HFF-Myc (cell line): ENCODE results near the gene TMPRSS3.

Experiments
- DNase-seq: peaks from one replicate; pipeline ENCODE4 v3.0.0-alpha.2; 2011; ENCODE audit warnings: low read depth; ENCODE audit errors: extremely low read depth
- H3K4me3 ChIP-seq: replicated peaks from 2 replicates; pipeline ENCODE4 v1.5.1; 2011; ENCODE audit warnings: low read depth, mild to moderate bottlenecking, control low read depth, low read length
- TF ChIP-seq, protein P1 (sequence below): IDR thresholded peaks from 2 replicates; pipeline ENCODE4 v1.5.1; 2012; ENCODE audit warnings: mild to moderate bottlenecking, low read depth, low read length, control low read depth; ENCODE audit errors: missing control alignments

The TMPRSS3 gene

GRCh38 chr21:42357307-42357706 lies 38.5 kb downstream of the TMPRSS3 start:
- H3K4me3 ChIP-seq: no peak overlapping the region
- DNase-seq: no peak
- TF ChIP-seq, protein P1, sequence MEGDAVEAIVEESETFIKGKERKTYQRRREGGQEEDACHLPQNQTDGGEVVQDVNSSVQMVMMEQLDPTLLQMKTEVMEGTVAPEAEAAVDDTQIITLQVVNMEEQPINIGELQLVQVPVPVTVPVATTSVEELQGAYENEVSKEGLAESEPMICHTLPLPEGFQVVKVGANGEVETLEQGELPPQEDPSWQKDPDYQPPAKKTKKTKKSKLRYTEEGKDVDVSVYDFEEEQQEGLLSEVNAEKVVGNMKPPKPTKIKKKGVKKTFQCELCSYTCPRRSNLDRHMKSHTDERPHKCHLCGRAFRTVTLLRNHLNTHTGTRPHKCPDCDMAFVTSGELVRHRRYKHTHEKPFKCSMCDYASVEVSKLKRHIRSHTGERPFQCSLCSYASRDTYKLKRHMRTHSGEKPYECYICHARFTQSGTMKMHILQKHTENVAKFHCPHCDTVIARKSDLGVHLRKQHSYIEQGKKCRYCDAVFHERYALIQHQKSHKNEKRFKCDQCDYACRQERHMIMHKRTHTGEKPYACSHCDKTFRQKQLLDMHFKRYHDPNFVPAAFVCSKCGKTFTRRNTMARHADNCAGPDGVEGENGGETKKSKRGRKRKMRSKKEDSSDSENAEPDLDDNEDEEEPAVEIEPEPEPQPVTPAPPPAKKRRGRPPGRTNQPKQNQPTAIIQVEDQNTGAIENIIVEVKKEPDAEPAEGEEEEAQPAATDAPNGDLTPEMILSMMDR: no peak

GRCh38 chr21:42356650-42357049 lies 39.2 kb downstream of the TMPRSS3 start:
- TF ChIP-seq, protein P1: no peak
- DNase-seq: no peak
- no peak overlapping the region for H3K4me3 ChIP-seq

DNA sequence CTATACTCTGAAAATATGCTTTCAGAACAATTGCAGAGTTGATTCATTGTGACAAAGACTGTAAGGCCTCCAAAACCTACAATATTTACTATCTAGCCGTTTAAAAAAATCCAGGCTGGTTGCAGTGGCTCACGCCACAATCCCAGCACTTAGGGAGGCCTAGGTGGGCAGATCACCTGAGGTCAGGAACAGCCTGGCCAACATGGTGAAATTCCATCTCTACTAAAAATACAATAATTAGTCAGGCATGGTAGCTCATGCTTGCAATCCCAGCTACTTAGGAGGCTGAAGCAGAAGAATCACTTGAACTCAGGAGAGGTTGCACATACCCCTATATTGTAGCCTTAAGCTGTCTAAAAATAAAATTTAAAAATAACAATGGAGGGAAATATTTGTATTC lies 39.8 kb downstream of the TMPRSS3 start:
- TF ChIP-seq, protein P1: no peak
- DNase-seq: no peak
- no peak overlapping the region for H3K4me3 ChIP-seq

GRCh38 chr21:42353623-42354022 lies 42.2 kb downstream of the TMPRSS3 start:
- no peak overlapping the region for H3K4me3 ChIP-seq
- TF ChIP-seq, protein P1: no peak
- DNase-seq: no peak

DNA sequence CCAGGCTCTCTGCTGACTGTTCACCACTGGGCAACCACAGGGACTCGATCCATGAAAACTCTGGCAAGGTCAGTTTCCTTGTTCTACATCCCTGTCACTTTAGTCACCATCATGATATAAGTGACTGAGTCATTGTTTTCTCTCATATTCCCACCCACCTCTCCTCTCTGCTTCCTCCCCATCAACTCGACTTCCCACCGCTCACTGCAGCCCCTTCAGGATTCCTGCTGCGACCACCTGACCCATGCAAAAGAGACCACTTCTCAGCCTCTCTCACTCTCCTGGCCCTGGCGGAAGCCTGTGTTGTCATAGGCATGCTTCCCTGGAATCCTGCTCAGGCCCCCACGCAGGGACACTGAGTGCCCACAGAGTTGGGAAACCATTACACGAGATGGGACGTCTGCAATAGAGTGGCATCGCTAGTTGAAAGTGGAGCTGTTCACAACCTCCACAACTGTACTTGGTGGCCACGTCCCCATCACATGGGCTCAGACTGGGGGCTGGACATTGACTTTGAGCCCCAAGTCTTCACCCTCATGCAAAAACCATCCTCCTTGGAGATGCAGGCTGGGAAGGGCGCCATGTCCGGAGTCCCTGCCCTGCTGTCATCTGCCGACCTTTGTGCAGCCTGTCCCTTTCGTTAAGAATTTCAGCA lies 43.3 kb downstream of the TMPRSS3 start:
- H3K4me3 ChIP-seq: no peak overlapping the region
- TF ChIP-seq, protein P1: no peak
- DNase-seq: no peak

DNA sequence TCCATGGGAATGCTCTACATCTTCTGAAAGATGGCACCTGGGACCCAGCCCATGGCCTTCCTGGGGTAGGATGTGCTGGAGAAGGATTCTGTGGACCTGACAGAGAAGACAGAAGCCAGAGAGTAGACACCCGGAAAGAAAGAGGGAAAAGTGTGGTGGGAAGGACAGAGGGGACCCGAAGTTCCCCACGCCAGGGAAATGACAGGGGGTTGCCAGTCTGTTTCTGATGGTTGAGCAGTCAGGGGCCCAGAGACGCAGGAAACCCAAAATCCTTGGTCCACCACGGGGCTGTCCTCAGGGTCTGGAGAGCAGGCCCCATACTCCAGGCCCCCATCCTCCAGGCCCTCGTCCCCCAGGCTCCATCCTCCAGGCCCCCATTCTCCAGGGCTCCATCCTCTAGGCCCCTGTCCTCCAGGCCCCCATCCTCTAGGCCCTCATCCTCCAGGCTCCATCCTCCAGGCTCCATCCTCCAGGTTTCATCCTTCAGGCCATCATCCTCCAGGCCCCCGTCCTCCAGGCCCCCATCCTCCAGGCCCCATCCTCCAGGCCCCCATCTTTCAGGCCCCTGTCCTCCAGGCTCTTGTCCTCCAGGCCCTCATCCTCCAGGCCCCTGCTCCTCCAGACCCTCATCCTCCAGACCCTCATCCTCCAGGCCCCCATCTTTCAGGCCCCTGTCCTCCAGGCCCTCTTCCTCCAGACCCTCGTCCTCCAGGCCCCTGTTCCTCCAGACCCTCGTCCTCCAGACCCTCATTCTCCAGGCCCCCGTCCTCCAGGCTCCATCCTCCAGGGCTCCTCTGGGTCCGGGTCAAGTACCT lies 44.0 kb downstream of the TMPRSS3 start:
- DNase-seq: no peak
- no peak overlapping the region for H3K4me3 ChIP-seq
- TF ChIP-seq, protein P1: no peak
